GM19240 (cell line): ENCODE measurements around the gene CLIP1.
"Not testable (repeated sequence)": the region's sequence is repeated elsewhere in the genome, so short reads cannot be mapped to it uniquely, and the experiment has no call there.

Source experiments
- DNase-seq: peaks from one replicate; pipeline ENCODE4 v3.0.0; 2011; ENCODE audit warnings: low spot score; ENCODE audit not compliant: insufficient read length

The CLIP1 gene

GRCh38 chr12:122312926-122313325 is 109.5 kb downstream of the CLIP1 start:
- DNase-seq: no peak

GRCh38 chr12:122311696-122312095 is 110.8 kb downstream of the CLIP1 start:
- no peak for DNase-seq

DNA sequence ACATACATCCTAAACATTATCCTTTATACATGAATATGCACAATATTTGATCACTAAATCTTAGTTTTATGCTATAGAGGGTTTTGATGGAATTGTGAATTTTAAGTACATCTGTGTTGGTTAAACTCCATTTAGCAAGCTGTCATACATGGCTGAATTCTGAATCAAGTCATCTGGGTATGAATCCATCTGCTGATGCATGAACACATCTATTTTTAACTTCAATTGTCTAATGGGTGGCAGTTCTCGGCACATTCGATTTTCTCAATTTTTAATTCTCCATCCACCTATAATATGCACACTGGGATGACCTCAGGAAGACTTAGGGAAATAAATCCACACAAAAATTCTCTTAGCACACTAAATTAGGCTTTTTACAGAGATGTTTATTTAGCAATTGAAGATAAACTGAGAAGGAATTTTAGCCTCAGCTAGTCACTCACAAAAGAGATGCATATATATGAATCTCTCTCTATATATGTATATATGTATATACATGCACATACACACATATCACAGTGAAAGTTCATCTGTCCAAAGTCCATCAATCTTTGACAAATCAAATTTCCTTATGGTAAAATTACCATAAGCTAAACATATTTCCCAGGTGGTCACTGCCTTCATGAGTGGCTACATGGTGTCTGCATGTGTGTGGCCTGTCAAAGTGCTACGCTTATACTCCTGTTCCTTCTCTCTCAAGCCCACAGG is 111.7 kb downstream of the CLIP1 start:
- DNase-seq: no peak

DNA sequence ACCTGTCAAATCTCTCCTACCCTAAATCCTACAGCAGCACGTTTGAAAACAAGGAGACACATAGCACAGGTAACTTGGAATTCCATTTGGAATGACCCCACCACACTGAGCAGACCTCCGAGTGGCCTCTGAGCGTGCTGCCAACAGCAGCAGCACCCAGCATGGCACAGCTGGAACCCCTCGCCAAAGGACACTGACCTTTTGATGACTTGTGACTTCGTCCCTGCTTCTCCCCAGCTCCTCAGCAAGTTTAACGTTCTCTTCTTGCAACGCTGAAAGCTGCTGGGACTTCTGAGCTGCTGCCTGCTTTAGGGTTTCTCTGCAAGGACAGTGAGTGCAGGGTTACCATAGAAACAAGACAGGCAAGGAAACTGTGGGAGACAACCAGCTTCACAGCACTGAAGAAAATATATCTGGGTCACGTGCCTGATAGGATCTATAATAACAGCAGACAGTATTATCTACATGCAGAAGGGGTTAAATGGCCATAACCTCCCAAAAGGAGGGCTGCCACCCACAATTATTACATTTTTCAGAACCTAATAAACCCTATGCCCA is 112.8 kb downstream of the CLIP1 start:
- no peak for DNase-seq

- DNase-seq: no peak
These were observed 113.7 kb downstream of the CLIP1 start for GRCh38 chr12:122308811-122309210.

GRCh38 chr12:122306407-122306806 is 116.1 kb downstream of the CLIP1 start:
- DNase-seq: no peak

- no peak for DNase-seq
These were observed 117.5 kb downstream of the CLIP1 start for GRCh38 chr12:122304924-122305323.

DNA sequence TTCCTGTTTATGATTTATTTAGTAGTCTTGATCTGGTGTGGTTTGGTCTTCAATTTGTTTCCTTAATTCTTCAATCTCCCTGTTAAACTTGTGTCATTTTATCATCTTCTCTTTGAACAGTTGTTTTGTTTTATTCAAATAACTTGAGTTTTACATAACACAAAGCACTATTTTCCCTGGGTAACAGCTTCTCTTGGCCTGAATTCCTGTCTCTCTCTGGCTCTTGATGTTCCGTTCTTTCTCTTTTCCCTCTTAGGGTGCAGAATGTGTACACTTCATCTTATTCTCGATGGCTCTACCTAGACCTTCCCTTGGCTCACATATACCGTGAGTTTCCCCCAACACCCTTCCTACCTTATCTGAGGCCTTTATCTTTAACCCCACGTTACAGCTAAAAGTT is 119.4 kb downstream of the CLIP1 start:
- no peak for DNase-seq

GRCh38 chr12:122298071-122298748 is 124.3 kb downstream of the CLIP1 start:
- no peak for DNase-seq

DNA sequence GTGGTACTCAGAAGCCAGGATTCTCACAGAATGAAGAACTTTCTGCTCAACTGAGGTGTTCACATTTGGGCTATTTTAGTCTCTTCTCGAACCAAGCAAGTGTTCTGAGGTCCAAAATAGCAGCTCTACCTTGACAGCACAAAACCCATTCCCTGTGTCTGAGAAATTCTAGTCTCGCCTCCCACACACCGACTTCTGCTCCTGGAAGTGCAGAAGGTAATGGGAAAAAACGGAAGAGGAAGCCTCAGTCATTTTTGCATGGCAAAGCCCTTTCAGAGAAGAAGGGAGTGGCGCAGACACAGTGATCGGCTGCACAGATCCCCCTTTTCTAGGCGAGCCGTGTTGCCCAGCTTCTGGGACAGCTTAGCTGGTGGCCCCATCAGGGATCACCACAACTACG is 125.0 kb downstream of the CLIP1 start:
- no peak for DNase-seq

GRCh38 chr12:122295877-122296276 is 126.6 kb downstream of the CLIP1 start:
- DNase-seq: no peak

- DNase-seq: no peak
These were observed 129.4 kb downstream of the CLIP1 start for GRCh38 chr12:122293081-122293480.

DNA sequence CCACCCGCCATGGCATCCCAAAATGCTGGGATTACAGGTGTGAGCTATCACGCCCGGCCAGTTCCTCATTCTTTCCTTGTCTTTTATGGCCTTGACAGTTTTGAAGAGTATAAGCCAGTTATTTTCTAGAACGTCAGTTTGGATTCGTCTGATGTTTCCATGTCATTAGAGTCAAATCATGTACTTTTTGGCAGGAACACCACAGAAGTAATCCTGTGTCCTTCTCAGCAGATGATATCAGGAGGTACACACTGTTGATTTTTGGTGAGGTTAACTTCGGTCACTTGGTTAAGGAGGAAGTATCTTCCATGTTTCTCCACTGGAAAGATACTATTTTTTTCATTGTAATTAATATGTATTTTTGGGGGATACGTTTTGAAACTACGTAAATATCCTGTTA is 131.0 kb downstream of the CLIP1 start:
- DNase-seq: no peak

GRCh38 chr12:122283680-122284079 is 138.8 kb downstream of the CLIP1 start:
- DNase-seq: no peak

GRCh38 chr12:122282061-122282460 is 140.4 kb downstream of the CLIP1 start:
- no peak for DNase-seq

DNA sequence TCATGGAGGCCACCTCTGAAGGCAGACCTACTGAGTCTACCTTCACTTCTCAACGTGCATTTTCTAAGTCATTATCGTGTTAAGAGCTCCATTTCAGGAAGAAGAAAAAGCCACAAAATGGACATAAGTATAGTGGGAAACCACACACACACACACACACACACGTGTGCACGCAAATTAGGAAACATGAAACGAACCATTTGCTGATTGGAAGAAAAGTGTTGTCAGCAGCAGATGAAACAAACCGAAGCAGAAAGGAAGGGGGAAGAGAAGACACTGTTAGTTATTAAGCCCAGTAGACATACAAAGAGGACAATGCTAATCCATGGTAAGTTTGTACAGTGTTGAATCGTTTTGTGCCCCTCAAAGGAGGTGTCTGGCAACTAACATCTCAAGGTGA is 146.2 kb downstream of the CLIP1 start:
- DNase-seq: no peak

- no peak for DNase-seq
These were observed 147.0 kb downstream of the CLIP1 start for GRCh38 chr12:122275459-122275858.

- peak; percentile 92 for DNase-seq
These were observed 156.1 kb downstream of the CLIP1 start, which contains the start of gene VPS33A for GRCh38 chr12:122266230-122266901. Gene VPS33A (minus strand): TSS chr12:122266494. CDS start chr12:122266408, 86 bp downstream.

GRCh38 chr12:122265886-122266229 is 156.6 kb downstream of the CLIP1 start:
- peak; percentile 30 for DNase-seq

GRCh38 chr12:122265476-122265875 is 157.0 kb downstream of the CLIP1 start:
- DNase-seq: no peak

- not testable (repeated sequence) for DNase-seq
These were observed 161.7 kb downstream of the CLIP1 start for GRCh38 chr12:122260735-122261134.

- DNase-seq: not testable (repeated sequence)
These were observed 163.5 kb downstream of the CLIP1 start for GRCh38 chr12:122258939-122259338.
